ENCODE results near the gene CBFA2T2.

Gene CBFA2T2

DNA sequence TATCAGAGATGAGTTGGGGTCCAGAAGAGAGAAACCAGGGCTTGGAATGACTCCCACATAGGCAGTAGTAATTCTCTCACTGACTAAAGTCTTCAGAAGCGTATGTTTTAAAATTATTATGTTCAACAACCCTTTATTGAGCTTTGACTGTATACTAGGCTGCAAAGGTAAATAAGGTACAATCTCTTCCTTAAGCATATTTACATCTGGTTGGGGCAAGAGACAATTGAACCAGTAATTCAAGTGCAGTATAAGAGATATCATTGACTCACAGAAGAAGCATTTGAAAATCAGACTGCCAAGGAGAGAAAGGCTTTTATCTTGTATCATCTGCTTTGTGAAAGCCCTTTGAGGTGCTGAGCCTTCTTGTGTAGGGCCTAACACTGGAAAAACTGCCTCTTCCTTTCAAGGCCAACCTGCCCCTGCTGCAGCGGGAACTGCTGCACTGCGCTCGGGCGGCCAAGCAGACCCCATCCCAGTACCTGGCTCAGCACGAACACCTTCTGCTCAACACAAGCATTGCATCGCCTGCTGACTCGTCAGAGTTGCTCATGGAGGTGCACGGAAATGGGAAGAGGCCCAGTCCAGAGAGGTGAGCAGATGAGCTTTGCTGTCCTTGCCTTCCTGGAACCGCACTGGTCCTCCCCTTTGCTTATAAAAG, 132.9 kb downstream of the CBFA2T2 start:
- TF ChIP-seq POLR2AphosphoS5 (IDR thresholded peaks at IDR 0.05; ENCODE audit: low read depth, low read length): no peak
- no peak for TF ChIP-seq SIN3A (IDR thresholded peaks at IDR 0.05; ENCODE audit: borderline replicate concordance, insufficient read depth, low read length)
- TF ChIP-seq FOXP2 (optimal IDR thresholded peaks at IDR 0.05; ENCODE audit: borderline replicate concordance, extremely low read depth, extremely low read length, insufficient read depth): no peak
- TF ChIP-seq TAF1 (IDR thresholded peaks at IDR 0.05; ENCODE audit: borderline replicate concordance, insufficient read depth, low read length): no peak
- TF ChIP-seq REST (IDR thresholded peaks at IDR 0.05; ENCODE audit: insufficient read depth in 1 of 2, low read depth in 2 of 2, low read length in 2 of 2): no peak

DNA sequence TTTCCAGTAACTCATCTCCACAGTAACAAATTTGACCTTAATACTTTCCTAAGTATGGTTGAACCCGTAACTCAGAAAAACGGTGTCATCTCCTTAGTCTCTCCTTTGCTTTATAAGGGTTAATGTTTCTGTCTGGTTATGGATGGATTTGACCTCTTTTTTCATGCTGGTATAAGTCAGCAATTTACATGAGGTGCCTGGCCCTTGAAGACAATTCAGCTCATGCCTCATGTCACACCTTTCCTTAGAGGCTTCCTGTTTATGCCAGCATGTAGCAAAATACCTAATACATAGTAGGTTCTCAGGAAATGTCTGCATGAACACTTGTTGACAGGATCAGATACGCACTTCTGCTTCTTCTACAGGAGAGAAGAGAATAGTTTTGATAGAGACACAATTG, 134.5 kb downstream of the CBFA2T2 start:
- TF ChIP-seq POLR2AphosphoS5 (IDR thresholded peaks at IDR 0.05; ENCODE audit: low read depth, low read length): no peak
- no peak for TF ChIP-seq REST (IDR thresholded peaks at IDR 0.05; ENCODE audit: insufficient read depth in 1 of 2, low read depth in 2 of 2, low read length in 2 of 2)
- TF ChIP-seq TAF1 (IDR thresholded peaks at IDR 0.05; ENCODE audit: borderline replicate concordance, insufficient read depth, low read length): no peak
- no peak for TF ChIP-seq FOXP2 (optimal IDR thresholded peaks at IDR 0.05; ENCODE audit: borderline replicate concordance, extremely low read depth, extremely low read length, insufficient read depth)
- no peak for TF ChIP-seq SIN3A (IDR thresholded peaks at IDR 0.05; ENCODE audit: borderline replicate concordance, insufficient read depth, low read length)

DNA sequence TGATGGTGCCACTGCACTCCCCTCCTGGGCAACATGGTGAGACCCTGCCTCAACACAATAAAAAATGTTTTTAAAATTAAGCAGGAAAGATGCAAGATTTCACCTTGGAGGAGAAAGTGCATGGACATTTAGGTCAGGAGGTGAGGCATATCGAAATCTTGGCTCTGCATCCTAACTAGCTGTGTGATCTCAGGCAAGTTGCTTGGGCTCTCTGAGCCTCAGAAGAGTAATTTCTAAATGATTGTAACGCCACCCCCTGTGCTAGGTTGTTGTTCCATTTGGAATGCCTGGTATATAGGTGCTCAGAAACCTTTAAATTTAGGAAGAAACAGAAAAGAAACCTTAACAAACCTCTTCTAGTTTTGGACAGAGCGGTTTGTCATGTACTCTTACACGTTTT, 136.3 kb downstream of the CBFA2T2 start:
- TF ChIP-seq SIN3A (IDR thresholded peaks at IDR 0.05; ENCODE audit: borderline replicate concordance, insufficient read depth, low read length) (no peak), POLR2AphosphoS5 (IDR thresholded peaks at IDR 0.05; ENCODE audit: low read depth, low read length) (no peak), TAF1 (IDR thresholded peaks at IDR 0.05; ENCODE audit: borderline replicate concordance, insufficient read depth, low read length) (no peak), FOXP2 (optimal IDR thresholded peaks at IDR 0.05; ENCODE audit: borderline replicate concordance, extremely low read depth, extremely low read length, insufficient read depth) (no peak), REST (IDR thresholded peaks at IDR 0.05; ENCODE audit: insufficient read depth in 1 of 2, low read depth in 2 of 2, low read length in 2 of 2) (no peak)

DNA sequence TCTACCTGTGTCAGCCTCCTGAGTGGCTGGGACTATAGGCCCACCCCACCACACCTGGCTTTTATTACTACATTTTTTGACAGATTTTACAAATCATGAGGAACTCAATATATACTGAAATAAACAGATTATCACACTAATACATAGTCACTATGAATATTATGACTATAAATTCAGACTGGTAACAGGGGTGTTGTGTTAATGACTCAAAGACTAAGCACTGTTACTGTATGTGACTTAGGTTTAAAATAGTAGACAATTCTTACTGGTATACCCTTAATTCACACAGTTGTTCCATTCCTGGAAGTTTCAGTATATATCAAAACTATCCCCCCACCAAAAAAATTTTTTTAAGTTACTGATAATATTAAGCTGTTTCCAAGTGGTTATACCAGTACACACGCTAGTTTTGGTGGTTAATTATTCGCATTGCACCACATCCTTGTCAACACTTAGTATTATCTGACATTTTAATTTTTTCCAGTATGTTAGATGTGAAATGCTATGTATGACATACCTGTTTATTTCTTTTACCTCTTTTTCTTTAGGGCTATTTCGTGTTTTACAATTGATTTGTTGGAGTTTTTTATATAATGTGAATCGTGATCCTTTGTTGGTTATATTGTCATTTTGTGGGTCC, 137.8 kb downstream of the CBFA2T2 start:
- TF ChIP-seq FOXP2 (optimal IDR thresholded peaks at IDR 0.05; ENCODE audit: borderline replicate concordance, extremely low read depth, extremely low read length, insufficient read depth) (no peak), POLR2AphosphoS5 (IDR thresholded peaks at IDR 0.05; ENCODE audit: low read depth, low read length) (no peak), REST (IDR thresholded peaks at IDR 0.05; ENCODE audit: insufficient read depth in 1 of 2, low read depth in 2 of 2, low read length in 2 of 2) (no peak), SIN3A (IDR thresholded peaks at IDR 0.05; ENCODE audit: borderline replicate concordance, insufficient read depth, low read length) (no peak), TAF1 (IDR thresholded peaks at IDR 0.05; ENCODE audit: borderline replicate concordance, insufficient read depth, low read length) (no peak)

All from PFSK-1 (cell line).